Astrocyte of the cerebellum (primary cell): ENCODE data around the gene MYH11.
"Not testable (repeated sequence)": the region's sequence is repeated elsewhere in the genome, so short reads cannot be mapped to it uniquely, and the experiment has no call there.

Experiments
- DNase-seq: peaks from one replicate; pipeline ENCODE4 v3.0.0-alpha.2; 2011; ENCODE audit warnings: low read depth
- H3K4me3 ChIP-seq: 2 replicates; pipeline ENCODE4 v1.5.1; 2011; ENCODE audit warnings: mild to moderate bottlenecking, low read depth, low read length, moderate library complexity
- in situ Hi-C: cut with HindIII; loops from 2 replicates; pipeline ENCODE4 v1.10.0; 2017; ENCODE audit warnings: low sequenced_read_pairs
- TF ChIP-seq, protein P1 (sequence below): IDR thresholded peaks from 2 replicates; pipeline ENCODE4 v1.5.1; 2012; ENCODE audit warnings: low read length, low read depth, moderate library complexity, mild to moderate bottlenecking; ENCODE audit errors: missing control alignments

Gene MYH11

DNA sequence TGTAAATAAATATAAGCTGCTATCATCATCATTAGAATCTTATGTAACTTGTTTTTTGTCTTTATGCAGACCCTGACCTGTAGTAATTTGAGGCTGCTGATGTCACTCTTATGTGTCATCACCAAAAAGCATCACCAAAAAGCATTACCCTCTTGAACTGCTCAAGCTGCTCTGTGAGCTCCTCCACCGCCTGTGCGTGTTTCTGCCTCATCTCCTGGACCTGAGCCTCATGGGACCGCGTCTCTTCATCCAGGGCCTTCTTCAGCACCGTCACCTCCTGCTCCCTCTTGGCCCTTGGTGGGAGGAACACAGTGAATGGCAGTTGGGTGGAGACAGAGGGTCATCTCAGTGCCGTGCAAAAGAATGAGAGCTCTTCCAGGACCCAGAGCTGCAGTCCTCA lies 124.4 kb downstream of the MYH11 start:
- no peak overlapping the region for H3K4me3 ChIP-seq
- no peak for DNase-seq
- in situ Hi-C loops: loop anchor here (5.0 kb wide), 1 partner anchor 50 kb away; no protein-coding TSS in a partner anchor
- TF ChIP-seq, protein P1, sequence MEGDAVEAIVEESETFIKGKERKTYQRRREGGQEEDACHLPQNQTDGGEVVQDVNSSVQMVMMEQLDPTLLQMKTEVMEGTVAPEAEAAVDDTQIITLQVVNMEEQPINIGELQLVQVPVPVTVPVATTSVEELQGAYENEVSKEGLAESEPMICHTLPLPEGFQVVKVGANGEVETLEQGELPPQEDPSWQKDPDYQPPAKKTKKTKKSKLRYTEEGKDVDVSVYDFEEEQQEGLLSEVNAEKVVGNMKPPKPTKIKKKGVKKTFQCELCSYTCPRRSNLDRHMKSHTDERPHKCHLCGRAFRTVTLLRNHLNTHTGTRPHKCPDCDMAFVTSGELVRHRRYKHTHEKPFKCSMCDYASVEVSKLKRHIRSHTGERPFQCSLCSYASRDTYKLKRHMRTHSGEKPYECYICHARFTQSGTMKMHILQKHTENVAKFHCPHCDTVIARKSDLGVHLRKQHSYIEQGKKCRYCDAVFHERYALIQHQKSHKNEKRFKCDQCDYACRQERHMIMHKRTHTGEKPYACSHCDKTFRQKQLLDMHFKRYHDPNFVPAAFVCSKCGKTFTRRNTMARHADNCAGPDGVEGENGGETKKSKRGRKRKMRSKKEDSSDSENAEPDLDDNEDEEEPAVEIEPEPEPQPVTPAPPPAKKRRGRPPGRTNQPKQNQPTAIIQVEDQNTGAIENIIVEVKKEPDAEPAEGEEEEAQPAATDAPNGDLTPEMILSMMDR: no peak

DNA sequence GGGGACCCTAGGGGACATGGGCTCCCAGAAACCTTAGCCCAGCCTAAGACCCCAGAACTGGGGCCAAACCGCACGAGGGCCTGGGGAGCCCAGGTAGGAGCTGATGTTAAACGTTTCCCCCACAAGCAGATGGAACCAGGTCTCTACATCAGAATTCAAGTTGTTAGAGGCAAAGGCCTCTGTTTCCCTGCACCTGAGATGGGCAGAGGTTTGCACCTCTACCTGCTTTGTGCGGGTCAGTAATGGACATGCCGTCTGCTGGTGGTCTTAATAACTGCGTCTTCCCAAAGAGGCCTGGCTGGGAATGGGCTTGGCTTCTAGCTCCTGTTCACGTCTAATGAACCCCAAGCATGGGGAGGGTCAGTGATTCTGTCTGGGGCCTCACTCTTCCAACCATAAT lies 127.7 kb downstream of the MYH11 start:
- TF ChIP-seq, protein P1: no peak
- no peak overlapping the region for H3K4me3 ChIP-seq
- DNase-seq: no peak
- in situ Hi-C loops: no loop called here

DNA sequence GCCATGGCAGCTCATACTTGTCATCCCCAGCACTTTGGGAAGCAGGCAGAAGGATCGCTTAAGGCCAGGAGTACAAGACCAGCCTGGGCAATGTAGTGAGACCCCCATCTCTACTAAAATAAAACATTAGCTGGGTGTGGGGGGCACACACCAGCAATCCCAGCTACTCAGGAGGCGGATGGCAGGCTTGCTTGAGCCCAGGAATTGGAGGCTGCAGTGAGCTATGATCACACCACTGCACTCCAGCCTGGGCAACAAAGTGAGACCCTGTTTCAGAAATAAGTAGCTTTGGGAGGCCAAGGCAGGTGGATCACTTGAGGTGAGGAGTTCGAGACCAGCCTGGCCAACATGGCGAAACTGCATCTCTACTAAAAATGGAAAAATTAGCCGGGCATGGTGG lies 129.1 kb downstream of the MYH11 start:
- in situ Hi-C loops, H3K4me3 ChIP-seq, DNase-seq: not testable (repeated sequence)

DNA sequence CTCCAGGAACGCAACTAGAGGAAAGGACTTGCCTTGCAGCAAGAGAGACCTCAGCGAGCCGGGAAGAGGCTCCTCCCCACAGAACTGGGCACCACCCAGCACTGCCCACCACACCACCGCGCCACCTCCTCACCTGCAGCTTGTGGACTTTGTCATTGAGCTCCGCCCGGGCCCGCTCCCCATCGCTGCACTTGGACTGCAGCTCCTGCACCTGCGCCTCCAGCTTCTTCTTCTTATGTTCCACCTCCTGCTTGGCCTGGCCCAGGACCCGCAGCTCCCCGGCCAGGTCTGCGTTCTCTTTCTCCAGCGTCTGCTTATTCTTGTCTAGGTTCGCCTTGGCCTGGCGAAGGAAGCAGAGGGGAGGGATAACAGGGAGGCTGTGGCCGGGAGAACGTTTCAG lies 130.1 kb downstream of the MYH11 start:
- no peak for DNase-seq
- H3K4me3 ChIP-seq: no peak overlapping the region
- in situ Hi-C loops: no loop called here
- TF ChIP-seq, protein P1: no peak

DNA sequence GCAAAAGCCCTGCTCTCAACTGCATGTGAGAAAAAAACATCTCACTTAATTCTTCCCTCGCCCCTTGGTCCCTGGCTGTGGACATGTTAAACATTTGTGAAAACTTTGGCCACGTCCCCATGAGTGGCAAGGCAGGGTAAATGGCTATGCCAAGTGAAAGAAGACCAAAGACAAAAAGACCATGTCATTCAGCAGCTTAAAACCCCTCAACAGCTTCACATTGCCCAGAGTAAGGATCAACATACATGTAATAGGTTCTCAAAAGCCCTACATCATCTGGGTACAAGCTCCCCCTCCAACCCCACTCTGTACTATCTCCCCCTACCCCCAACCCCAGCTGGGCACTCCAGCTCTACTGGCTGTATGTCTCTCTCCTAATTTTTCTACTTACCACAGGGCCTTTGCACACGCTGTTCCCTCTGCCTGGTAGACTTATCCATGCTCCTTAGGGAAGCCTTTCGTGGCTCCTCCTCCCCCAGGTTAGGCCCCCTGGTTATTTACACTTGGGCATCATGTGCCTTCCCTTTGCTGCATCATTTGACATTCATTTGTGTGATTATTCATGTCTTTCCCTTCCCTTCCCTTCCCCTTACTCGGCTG lies 131.1 kb downstream of the MYH11 start:
- in situ Hi-C loops: no loop called here
- TF ChIP-seq, protein P1: no peak
- no peak for DNase-seq
- H3K4me3 ChIP-seq: no peak overlapping the region

DNA sequence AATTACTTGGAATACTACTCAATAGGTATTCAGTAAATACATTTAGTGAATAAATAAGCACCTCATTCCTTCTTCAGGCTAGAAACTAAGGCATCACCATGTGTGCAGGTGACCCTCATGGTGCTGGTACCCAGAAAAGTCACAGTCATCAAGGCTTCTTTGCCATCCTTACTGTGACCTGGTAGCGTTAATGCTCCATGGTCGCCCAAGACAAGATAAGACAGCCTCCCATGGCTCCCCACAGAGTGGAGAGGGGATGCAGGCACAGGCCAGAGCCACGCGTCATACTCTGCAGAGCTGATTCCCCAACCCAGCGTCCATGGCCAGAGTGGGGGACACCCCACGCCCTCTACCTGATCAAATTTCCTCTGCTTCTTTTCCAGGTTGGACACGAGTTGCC lies 133.0 kb downstream of the MYH11 start:
- in situ Hi-C loops: no loop called here
- DNase-seq: no peak
- TF ChIP-seq, protein P1: no peak
- H3K4me3 ChIP-seq: no peak overlapping the region

DNA sequence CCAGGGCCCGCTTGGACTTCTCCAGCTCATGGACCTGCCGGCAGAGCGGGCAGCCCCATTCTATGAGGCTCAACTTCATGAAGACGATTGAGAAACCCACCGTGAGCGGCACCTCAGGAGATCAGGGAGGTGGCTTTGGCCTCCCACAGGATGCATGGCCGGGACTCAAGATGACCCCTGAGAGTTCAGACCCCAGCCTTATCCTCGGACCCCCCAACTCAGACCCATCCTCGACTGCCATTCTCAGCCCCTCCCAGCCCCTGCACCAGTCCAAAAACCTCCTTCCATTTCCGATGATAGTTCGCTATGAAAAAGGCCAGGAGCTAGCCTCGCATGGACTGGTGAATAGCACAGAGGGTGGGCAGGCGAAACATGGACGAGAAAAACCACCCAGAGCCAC lies 135.8 kb downstream of the MYH11 start:
- in situ Hi-C loops: no loop called here
- TF ChIP-seq, protein P1: no peak
- H3K4me3 ChIP-seq: no peak overlapping the region
- no peak for DNase-seq
